ENCODE data around the gene NPTX2. TPM values are rescaled to one million over a fixed set of nuclear protein-coding genes. Genes with fewer than 3 reads are reported as not detected.

Gene NPTX2
- total and polyA plus RNA-seq, 10 of the 15 experiments (the other 5 are each of a cell fraction or from before 2014, with no cell fraction given) = 0.04 TPM; not detected in 9

GRCh38 chr7:98669329-98670000 lies 52.4 kb downstream of the NPTX2 start:
- H4K20me1 ChIP-seq (ENCODE audit: control insufficient read depth, insufficient read depth) = no peaks in the 10 kb centered on the region
- no TSS peak for BruUV-seq (replicated peaks)
- H3K36me3 ChIP-seq (ENCODE audit: control insufficient read depth in 2 of 2, insufficient read depth in 2 of 2, low read length in 1 of 2) = no peaks in the 10 kb centered on the region
- H3K4me3 ChIP-seq = no peak overlapping the region
- no peak overlapping the region for H3K9ac ChIP-seq (ENCODE audit: control insufficient read depth, insufficient read depth, low read length)
- no peaks in the 10 kb centered on the region for H3K4me1 ChIP-seq (ENCODE audit: control insufficient read depth, insufficient read depth, low read length)
- SMC1A ChIA-PET (ENCODE audit: uncharacterized antibody, unreplicated experiment) = no interaction called here
- H2AFZ ChIP-seq (ENCODE audit: control insufficient read depth, low read depth, low read length) = no peak overlapping the region
- intact Hi-C loops (cut with micrococcal nuclease; ENCODE audit: unreplicated experiment) (no loop called here), in situ Hi-C loops (cut with MboI) (no loop called here)
- no peak for DNase-seq (ENCODE audit: low read depth, low spot score)
- 26% methylated on average over 9 of the region's 9 CpGs for WGBS (ENCODE audit: insufficient coverage, insufficient replicate concordance, low lambda C conversion rate, missing lambda C conversion rate)
- RAD21 ChIA-PET (ENCODE audit: unreplicated experiment) = no interaction called here
- FAIRE-seq = no peak
- H3K4me2 ChIP-seq (ENCODE audit: control insufficient read depth, insufficient read depth) = no peak overlapping the region
- H3K9me3 ChIP-seq (replicated peaks; ENCODE audit: control insufficient read depth, insufficient read depth, low read length) = no peaks in the 10 kb centered on the region; the same call in 2 of the 3 replicates
- ATAC-seq = no peak
- CTCF ChIA-PET = interaction anchor here (1.3 kb wide), 1 partner anchor 172 kb away, joined by 3 read pairs; no protein-coding TSS in a partner anchor
- no peaks in the 10 kb centered on the region for H3K27me3 ChIP-seq (replicated peaks in 1 of 2; ENCODE audit: control insufficient read depth in 2 of 2, insufficient read depth in 2 of 2, low read length in 1 of 2)
- POLR2A ChIA-PET = no interaction called here
- H3K79me2 ChIP-seq (ENCODE audit: control insufficient read depth, insufficient read depth, low read length) = no peaks in the 10 kb centered on the region
- no peak overlapping the region for H3K27ac ChIP-seq (ENCODE audit: control insufficient read depth, insufficient read depth)
- TF ChIP-seq ETV6 (conservative IDR thresholded peaks at IDR 0.05 in 1 of 2, IDR thresholded peaks at IDR 0.05 in 1 of 2; ENCODE audit: borderline replicate concordance in 1 of 2, low read depth in 1 of 2) = no peak
- TF ChIP-seq SRF (IDR thresholded peaks at IDR 0.05; ENCODE audit: low read depth in 2 of 2, low read length in 2 of 2) = no peak
- TF ChIP-seq ZNF274 (IDR thresholded peaks at IDR 0.05; ENCODE audit: insufficient read depth, insufficient read length) = no peak
- no peak for TF ChIP-seq RELA (IDR thresholded peaks at IDR 0.05; ENCODE audit: borderline replicate concordance, partially characterized antibody)
- no peak for TF ChIP-seq ZBTB4 (CRISPR knock-in tag; IDR thresholded peaks at IDR 0.05)
- no peak for TF ChIP-seq BCLAF1 (IDR thresholded peaks at IDR 0.05)
- no peak for TF ChIP-seq NFIC (IDR thresholded peaks at IDR 0.05; ENCODE audit: low read depth, low read length)
- no peak for TF ChIP-seq CUX1 (IDR thresholded peaks at IDR 0.05; ENCODE audit: insufficient replicate concordance, low read depth, low read length)
- no peak for TF ChIP-seq GATAD2B (conservative IDR thresholded peaks at IDR 0.05; ENCODE audit: low read depth)
